NB4 (cell line): Measurements from ENCODE around the gene ZFP42.

ENCODE experiments used
- DNase-seq: peaks from one replicate; pipeline ENCODE4 v3.0.0; 2010; ENCODE audit warnings: low read depth
- H3K4me3 ChIP-seq: one replicate; pipeline ENCODE4 v1.5.1; 2011; ENCODE audit warnings: mild to moderate bottlenecking, low read depth, low read length, moderate library complexity
- MYC ChIP-seq: IDR thresholded peaks from 2 replicates; pipeline ENCODE4 v1.6.1; 2011; ENCODE audit warnings: low read depth, low read length
- POLR2A ChIP-seq: IDR thresholded peaks from 2 replicates; pipeline ENCODE4 v1.6.1; 2011; ENCODE audit warnings: mild to moderate bottlenecking; ENCODE audit not compliant: insufficient read length; ENCODE audit errors: extremely low read depth
- TF ChIP-seq, protein P1 (sequence below): IDR thresholded peaks from 2 replicates; pipeline ENCODE4 v1.6.1; 2011; ENCODE audit warnings: low read depth, low read length
- TF ChIP-seq, protein P2 (sequence below): IDR thresholded peaks from one replicate; pipeline ENCODE4 v1.5.1; 2012; ENCODE audit warnings: low read depth, low read length

The ZFP42 gene

DNA sequence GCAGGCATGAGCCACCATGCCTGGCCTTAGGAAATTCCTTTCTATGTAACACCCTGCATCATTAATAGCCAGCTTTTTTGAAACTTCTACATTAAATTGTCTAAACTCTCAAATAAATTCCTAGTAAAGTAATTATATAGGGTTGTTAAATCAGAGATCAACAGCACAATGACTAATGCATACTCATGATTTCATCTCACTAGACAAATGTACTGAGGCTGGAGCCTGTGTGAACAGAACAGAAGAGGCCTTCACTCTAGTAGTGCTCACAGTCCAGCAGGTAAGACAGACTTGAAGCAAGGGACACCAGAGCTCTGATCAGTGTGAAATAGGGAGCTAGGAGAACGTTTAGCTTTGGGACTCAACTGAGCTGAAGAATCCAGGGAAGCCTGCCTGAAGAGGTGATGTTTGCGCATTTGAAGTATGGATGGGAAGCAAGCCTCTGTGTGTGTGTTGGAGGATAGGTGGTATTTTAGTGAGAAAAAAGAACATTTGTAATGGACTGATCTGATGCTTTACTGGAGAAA lies 3.9 kb downstream of the ZFP42 start:
- TF ChIP-seq, protein P1, sequence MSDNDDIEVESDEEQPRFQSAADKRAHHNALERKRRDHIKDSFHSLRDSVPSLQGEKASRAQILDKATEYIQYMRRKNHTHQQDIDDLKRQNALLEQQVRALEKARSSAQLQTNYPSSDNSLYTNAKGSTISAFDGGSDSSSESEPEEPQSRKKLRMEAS, result no peak
- TF ChIP-seq POLR2A (no peak), MYC (no peak)
- TF ChIP-seq, protein P2, sequence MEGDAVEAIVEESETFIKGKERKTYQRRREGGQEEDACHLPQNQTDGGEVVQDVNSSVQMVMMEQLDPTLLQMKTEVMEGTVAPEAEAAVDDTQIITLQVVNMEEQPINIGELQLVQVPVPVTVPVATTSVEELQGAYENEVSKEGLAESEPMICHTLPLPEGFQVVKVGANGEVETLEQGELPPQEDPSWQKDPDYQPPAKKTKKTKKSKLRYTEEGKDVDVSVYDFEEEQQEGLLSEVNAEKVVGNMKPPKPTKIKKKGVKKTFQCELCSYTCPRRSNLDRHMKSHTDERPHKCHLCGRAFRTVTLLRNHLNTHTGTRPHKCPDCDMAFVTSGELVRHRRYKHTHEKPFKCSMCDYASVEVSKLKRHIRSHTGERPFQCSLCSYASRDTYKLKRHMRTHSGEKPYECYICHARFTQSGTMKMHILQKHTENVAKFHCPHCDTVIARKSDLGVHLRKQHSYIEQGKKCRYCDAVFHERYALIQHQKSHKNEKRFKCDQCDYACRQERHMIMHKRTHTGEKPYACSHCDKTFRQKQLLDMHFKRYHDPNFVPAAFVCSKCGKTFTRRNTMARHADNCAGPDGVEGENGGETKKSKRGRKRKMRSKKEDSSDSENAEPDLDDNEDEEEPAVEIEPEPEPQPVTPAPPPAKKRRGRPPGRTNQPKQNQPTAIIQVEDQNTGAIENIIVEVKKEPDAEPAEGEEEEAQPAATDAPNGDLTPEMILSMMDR, result no peak
- DNase-seq, result no peak
- H3K4me3 ChIP-seq, result no peak overlapping the region

DNA sequence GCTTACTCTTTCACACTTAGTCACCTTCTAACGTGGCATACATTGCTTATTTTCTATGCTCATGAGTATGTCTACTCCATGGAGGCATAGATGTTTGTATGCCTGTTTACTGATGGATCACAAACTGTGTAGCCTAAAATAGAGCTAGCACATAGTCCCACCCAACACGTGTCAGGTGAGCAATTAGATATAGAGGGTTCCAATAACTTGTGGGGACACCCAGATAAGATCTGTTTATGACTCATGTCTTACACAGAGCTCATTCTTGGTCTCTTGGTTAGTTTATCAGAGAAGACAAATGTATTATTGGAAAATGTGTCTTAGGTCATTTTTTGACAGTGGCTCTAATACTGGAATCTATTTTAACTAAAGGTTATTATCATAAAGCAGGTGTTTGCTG lies 6.8 kb downstream of the ZFP42 start:
- no peak for DNase-seq
- TF ChIP-seq, protein P2, result no peak
- no peak for TF ChIP-seq POLR2A
- H3K4me3 ChIP-seq, result no peak overlapping the region

DNA sequence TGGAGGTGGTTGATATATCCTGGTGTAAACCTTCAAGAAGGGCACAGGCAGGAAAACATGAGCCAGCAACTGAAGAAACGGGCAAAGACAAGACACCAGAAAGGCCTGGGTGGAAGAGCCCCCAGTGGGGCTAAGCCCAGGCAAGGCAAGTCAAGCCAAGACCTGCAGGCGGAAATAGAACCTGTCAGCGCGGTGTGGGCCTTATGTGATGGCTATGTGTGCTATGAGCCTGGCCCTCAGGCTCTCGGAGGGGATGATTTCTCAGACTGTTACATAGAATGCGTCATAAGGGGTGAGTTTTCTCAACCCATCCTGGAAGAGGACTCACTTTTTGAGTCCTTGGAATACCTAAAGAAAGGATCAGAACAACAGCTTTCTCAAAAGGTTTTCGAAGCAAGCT lies 7.2 kb downstream of the ZFP42 start:
- no peak overlapping the region for H3K4me3 ChIP-seq
- no peak for DNase-seq
- no peak for TF ChIP-seq MYC
- TF ChIP-seq, protein P2, result no peak

DNA sequence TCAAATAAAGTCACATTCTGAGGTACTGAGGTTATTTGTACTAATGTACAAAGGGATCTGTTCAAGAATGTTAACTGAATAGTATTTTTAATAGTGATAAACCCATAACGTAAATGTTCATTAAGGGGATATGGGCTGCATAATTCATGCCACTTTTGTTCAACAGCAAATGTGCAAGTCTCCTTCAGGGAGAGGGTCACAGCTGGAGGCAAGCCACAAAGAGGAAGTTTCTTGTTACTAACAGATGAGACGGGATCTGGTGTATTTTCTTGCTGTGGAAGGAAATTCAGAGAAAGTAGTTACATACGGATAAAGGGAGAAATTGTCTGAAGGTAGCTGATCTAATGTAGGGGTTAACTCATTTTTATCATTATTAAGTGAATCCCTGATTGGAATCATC lies 10.0 kb downstream of the ZFP42 start:
- TF ChIP-seq POLR2A, result no peak
- TF ChIP-seq, protein P2, result no peak
- no peak for TF ChIP-seq MYC
- TF ChIP-seq, protein P1, result no peak
- DNase-seq, result peak; percentile 65
- no peak overlapping the region for H3K4me3 ChIP-seq

DNA sequence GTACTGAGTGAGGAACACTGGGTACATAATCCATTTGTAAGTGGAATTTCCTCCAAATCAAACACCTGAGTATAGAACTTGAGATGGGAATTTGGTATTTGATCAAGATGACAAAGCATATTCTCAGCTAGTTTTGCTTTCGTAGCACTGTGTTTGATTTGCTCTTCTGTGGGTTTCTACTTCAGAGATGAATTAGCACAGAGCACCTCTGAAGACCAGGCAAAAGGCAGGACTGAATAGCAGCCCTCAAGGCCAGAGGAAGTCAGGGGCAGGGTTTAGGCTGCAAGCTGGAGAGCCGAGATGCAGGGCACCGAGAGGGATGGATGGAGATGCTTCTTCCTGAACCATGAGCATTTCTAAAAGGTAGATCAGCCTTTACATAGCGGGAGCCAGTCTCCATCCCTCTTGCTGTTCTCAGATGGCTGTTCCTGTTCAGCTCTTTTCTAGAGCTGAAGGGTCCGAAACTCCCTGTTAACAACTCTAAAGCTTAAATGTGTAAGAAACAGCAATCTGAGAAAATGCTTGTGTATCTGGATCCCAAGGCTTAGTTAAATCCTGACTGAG lies 10.8 kb downstream of the ZFP42 start:
- no peak overlapping the region for H3K4me3 ChIP-seq
- DNase-seq, result no peak
- TF ChIP-seq MYC, result no peak
- no peak for TF ChIP-seq POLR2A
- TF ChIP-seq, protein P1, result no peak
- TF ChIP-seq, protein P2, result no peak

DNA sequence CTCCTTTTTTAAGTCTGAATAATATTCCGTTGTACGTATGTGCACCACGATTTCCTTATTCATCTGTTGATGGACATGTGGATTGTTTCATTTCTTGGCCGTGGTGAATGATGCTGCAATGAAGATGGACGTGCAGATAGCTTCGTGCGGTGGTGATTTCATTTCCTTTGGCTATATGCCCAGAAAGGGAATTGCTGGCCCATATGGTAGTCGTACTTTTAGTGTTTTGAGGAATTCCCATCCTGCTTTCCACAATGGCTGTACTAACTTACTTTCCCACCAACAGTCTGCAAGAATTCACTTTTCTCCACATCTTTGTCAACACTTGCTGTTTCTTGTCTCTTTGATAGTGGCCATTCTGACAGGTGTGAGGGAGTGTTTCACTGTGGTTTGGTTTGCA lies 12.8 kb downstream of the ZFP42 start:
- H3K4me3 ChIP-seq, result no peak overlapping the region
- TF ChIP-seq POLR2A (no peak), MYC (no peak)
- TF ChIP-seq, protein P2, result no peak
- TF ChIP-seq, protein P1, result no peak
- peak; percentile 5 for DNase-seq
